ENCODE results near the gene NDUFV3. TPM values are rescaled to one million over a fixed set of nuclear protein-coding genes. Genes with fewer than 3 reads are reported as not detected.

The NDUFV3 gene
- total and polyA plus RNA-seq, 12 donors = 25.9 to 63.7 (median 52.2) TPM

DNA sequence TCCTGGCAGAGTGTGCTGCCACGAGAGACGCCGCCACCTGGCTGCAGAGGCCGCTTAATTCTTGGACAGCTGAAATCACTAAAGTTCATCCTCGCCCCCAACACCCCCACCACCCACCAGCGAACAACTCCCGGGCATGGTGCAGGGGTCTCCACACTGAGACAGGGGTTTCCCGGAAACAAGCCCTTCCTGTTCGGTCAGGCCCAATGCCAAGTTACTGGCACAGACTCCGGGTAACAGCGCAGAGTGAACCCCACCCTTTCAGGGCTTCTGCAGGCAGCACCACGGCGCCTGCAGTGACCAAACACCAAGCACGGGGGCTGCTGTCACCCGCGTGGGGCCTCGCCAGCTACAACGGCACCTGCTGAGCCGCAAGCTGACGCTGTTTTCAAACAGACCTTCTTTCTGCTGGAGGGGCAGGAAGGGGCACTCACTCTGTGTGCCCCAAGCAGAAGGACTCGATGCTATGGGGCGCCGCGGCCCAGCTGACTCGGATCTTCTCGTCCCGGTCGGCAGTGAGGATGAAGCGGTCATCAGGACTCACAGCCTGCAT, 31.2 kb upstream of the NDUFV3 start:
- no peak overlapping the region for H3K27ac ChIP-seq
- no peaks in the 10 kb centered on the region for H3K9me3 ChIP-seq
- no peaks in the 10 kb centered on the region for H3K27me3 ChIP-seq
- DNase-seq (no peak), ATAC-seq (no peak)
- TF ChIP-seq CTCF (IDR thresholded peaks at IDR 0.05) = peak in 2 of 9 donors; percentile 18 to 25
- intact Hi-C loops (cut with DNase I) = no loop called here
- H3K4me3 ChIP-seq = no peak overlapping the region
- peaks cover 0 to 94% (median 4%) of the 10 kb centered on the region in 9 donors for H3K36me3 ChIP-seq
- H3K4me1 ChIP-seq = peaks cover 0 to 37% (median 12%) of the 10 kb centered on the region in 9 donors
- WGBS, 2 donors = 74 to 80% methylated on average over 29 of the region's 29 CpGs

DNA sequence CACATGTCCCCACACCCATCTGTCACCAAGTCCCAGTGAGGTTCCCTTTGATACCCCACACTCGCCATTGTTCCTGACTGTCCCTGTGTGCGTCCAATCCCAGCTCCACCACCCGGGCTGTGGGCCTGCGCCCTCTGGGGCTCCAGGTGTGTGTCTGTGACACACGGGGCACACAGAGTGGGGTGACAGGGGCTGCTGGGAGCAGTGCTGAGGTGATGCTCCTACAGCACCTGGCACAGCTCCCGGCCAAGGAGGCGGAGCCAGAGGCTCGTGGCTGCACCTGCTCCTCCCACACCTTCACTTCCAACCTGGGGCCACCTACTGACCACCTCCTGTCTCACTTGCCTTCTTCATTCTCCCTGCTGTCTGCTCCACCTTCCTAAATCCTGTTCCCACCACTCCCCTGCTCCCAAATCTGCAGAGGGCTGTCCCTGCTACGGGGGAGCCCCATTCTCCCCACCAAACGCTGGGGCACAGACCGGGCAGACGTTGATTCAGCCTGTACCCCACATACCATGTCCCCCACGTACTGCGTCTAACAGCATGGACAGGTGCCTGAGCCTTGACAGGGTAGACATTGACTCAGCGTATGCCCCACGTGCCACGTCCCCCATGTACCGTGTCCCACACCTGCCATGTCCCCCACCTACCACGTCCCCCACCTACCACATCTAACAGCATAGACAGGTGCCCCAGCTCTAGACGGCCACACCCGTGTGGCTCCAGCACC, 30.2 kb upstream of the NDUFV3 start:
- Histone ChIP-seq H3K36me3 (peaks cover 0 to 94% (median 4%) of the 10 kb centered on the region in 9 donors), H3K27me3 (no peaks in the 10 kb centered on the region), H3K27ac (no peak overlapping the region), H3K9me3 (no peaks in the 10 kb centered on the region), H3K4me3 (no peak overlapping the region), H3K4me1 (peaks cover 0 to 37% (median 12%) of the 10 kb centered on the region in 9 donors)
- DNase-seq = no peak
- ATAC-seq = no peak
- no peak for TF ChIP-seq CTCF (IDR thresholded peaks at IDR 0.05)
- intact Hi-C loops (cut with DNase I) = no loop called here
- WGBS, 2 donors = 93% methylated on average over 21 of the region's 21 CpGs

DNA sequence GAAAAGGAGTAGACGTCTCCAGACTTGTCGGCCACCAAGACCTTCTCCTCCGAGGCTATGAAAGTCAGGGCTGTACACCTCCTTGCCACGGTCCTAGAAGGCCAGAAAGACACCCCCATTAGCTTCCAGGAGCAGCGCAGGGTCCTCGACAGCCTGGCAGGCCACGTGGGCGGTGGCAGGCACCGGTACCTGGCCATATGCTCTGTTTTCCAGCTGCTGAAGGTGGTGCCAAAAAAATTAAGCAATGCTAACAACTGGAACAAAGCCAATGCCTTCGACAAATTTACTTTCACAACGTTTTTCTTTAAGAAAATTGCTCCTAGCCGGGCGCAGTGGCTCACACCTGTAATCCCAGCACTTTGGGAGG, 29.6 kb upstream of the NDUFV3 start:
- Histone ChIP-seq H3K9me3 (no peaks in the 10 kb centered on the region), H3K4me1 (peaks cover 0 to 37% (median 12%) of the 10 kb centered on the region in 9 donors), H3K36me3 (peaks cover 0 to 94% (median under 1%) of the 10 kb centered on the region in 9 donors), H3K4me3 (no peak overlapping the region), H3K27ac (no peak overlapping the region), H3K27me3 (no peaks in the 10 kb centered on the region)
- DNase-seq (no peak), ATAC-seq (no peak)
- WGBS, 2 donors = 85 to 92% methylated on average over 13 of the region's 13 CpGs
- no peak for TF ChIP-seq CTCF (IDR thresholded peaks at IDR 0.05)
- intact Hi-C loops (cut with DNase I) = no loop called here

GRCh38 chr21:42864286-42864685, 28.8 kb upstream of the NDUFV3 start:
- H3K27ac ChIP-seq = peak overlapping the region in 1 of 10 donors; percentile 15
- H3K9me3 ChIP-seq = no peaks in the 10 kb centered on the region
- intact Hi-C loops (cut with DNase I) = no loop called here
- DNase-seq (no peak), ATAC-seq (no peak)
- peaks cover 0 to 94% (median 5%) of the 10 kb centered on the region in 9 donors for H3K36me3 ChIP-seq
- H3K4me1 ChIP-seq = peaks cover 0 to 37% (median 12%) of the 10 kb centered on the region in 9 donors
- no peaks in the 10 kb centered on the region for H3K27me3 ChIP-seq
- peak in 1 of 9 donors; percentile 16 for TF ChIP-seq CTCF (IDR thresholded peaks at IDR 0.05)
- 82 to 85% methylated on average over 14 of the region's 14 CpGs for WGBS, 2 donors
- no peak overlapping the region for H3K4me3 ChIP-seq
